Spleen (tissue), 7 donors: ENCODE measurements around the gene FOXE1.

Experiments
- CTCF ChIP-seq, 11 experiments: fragments of 200-600 bp in 7 of 11; fragments of 450-650 bp in 4 of 11; sonication (generic) in 4 of 11; IDR thresholded peaks in 8 of 11; conservative IDR thresholded peaks in 3 of 11; 1 replicate in 7 of 11; 2 replicates in 4 of 11; pipeline versions ENCODE4 v1.4.0 to v1.8.0; 2016 to 2021; ENCODE audit warnings: antibody characterized with exemption in 11 of 11, inconsistent platforms in 4 of 11, mild to moderate bottlenecking in 1 of 11
- POLR2A ChIP-seq, 3 donors: fragments of 450-650 bp; IDR thresholded peaks; one replicate each; pipeline ENCODE4 v1.5.1; 2017; ENCODE audit warnings: antibody characterized with exemption in 3 of 3, mild to moderate bottlenecking in 1 of 3
- POLR2AphosphoS5 ChIP-seq, 3 donors: sonication (generic); formaldehyde crosslinking; IDR thresholded peaks; one replicate each; pipeline ENCODE4 v1.5.1; 2017; ENCODE audit warnings: antibody characterized with exemption in 3 of 3
- donor health status: DM: no; HTN: no; CAD: no; lungs with moderate emphysema.
- donor health status: DM: no; HTN: no; CAD: no.
- donor health status: DM: no; HTN: no; CAD: no.

- TF ChIP-seq CTCF (IDR thresholded peaks at IDR 0.05 in 8 of 11, conservative IDR thresholded peaks at IDR 0.05 in 3 of 11), result no peak
- TF ChIP-seq POLR2A (IDR thresholded peaks at IDR 0.05), result no peak
- TF ChIP-seq POLR2AphosphoS5 (IDR thresholded peaks at IDR 0.05), result no peak
These were observed 10.1 kb upstream of the FOXE1 start for GRCh38 chr9:97842960-97843359.
